ENCODE results near the gene SDHAF2.
"Not testable (repeated sequence)": the region's sequence is repeated elsewhere in the genome, so short reads cannot be mapped to it uniquely, and the experiment has no call there.

SDHAF2 gene

GRCh38 chr11:61429346-61429690 lies 606 bp upstream of the SDHAF2 start:
- Mint-ChIP-seq H3K4me3 (peak overlapping the region; percentile 99), H3K36me3 (ENCODE audit: low read depth) (peaks cover 70% of the 10 kb centered on the region), H3K27ac (peak overlapping the region; percentile 97), H3K4me1 (peaks cover 42% of the 10 kb centered on the region), H3K9me3 (peaks cover 6% of the 10 kb centered on the region), H3K27me3 (ENCODE audit: low read depth, poor library complexity) (no peaks in the 10 kb centered on the region)
- TF ChIP-seq, protein P1, sequence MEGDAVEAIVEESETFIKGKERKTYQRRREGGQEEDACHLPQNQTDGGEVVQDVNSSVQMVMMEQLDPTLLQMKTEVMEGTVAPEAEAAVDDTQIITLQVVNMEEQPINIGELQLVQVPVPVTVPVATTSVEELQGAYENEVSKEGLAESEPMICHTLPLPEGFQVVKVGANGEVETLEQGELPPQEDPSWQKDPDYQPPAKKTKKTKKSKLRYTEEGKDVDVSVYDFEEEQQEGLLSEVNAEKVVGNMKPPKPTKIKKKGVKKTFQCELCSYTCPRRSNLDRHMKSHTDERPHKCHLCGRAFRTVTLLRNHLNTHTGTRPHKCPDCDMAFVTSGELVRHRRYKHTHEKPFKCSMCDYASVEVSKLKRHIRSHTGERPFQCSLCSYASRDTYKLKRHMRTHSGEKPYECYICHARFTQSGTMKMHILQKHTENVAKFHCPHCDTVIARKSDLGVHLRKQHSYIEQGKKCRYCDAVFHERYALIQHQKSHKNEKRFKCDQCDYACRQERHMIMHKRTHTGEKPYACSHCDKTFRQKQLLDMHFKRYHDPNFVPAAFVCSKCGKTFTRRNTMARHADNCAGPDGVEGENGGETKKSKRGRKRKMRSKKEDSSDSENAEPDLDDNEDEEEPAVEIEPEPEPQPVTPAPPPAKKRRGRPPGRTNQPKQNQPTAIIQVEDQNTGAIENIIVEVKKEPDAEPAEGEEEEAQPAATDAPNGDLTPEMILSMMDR (IDR thresholded peaks at IDR 0.05): no peak
- DNase-seq: peak; percentile 89

DNA sequence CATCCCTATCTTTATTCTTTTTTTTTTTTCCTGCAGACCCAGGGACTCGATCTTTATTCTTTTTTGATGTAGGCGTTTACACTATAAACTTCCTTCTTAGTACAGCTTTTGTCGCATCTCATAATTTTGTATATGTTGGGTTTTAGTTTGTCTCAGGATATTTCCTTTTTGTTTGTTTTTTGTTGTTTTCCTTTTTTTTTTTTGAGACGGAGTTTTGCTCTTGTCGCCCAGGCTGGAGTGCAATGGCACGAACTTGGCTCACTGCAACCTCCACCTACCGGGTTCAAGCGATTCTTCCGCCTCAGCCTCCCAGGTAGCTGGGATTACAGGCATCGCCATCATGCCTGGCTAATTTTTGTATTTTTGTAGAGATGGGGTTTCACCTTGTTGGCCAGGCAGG lies 915 bp downstream of the SDHAF2 start:
- Mint-ChIP-seq H3K27ac (peak overlapping the region; percentile 100), H3K4me1 (peaks cover 44% of the 10 kb centered on the region), H3K4me3 (peak overlapping the region; percentile 99), H3K36me3 (ENCODE audit: low read depth) (peaks cover 70% of the 10 kb centered on the region), H3K9me3 (peaks cover 15% of the 10 kb centered on the region)
- not testable (repeated sequence) for DNase-seq; H3K27me3 Mint-ChIP-seq (ENCODE audit: low read depth, poor library complexity)

- Mint-ChIP-seq H3K36me3 (ENCODE audit: low read depth) (peaks cover 90% of the 10 kb centered on the region), H3K9me3 (peaks cover 15% of the 10 kb centered on the region), H3K27me3 (ENCODE audit: low read depth, poor library complexity) (no peaks in the 10 kb centered on the region), H3K4me3 (no peak overlapping the region), H3K27ac (no peak overlapping the region), H3K4me1 (peaks cover 16% of the 10 kb centered on the region)
- DNase-seq: no peak
- TF ChIP-seq, protein P1 (IDR thresholded peaks at IDR 0.05): no peak
These were observed 7.6 kb downstream of the SDHAF2 start for GRCh38 chr11:61437496-61437895.

- Mint-ChIP-seq H3K27me3 (ENCODE audit: low read depth, poor library complexity) (no peaks in the 10 kb centered on the region), H3K4me1 (peaks cover 18% of the 10 kb centered on the region), H3K36me3 (ENCODE audit: low read depth) (peaks cover 90% of the 10 kb centered on the region), H3K9me3 (peaks cover 14% of the 10 kb centered on the region), H3K4me3 (no peak overlapping the region), H3K27ac (no peak overlapping the region)
- TF ChIP-seq, protein P1 (IDR thresholded peaks at IDR 0.05): no peak
- no peak for DNase-seq
These were observed 9.7 kb downstream of the SDHAF2 start for GRCh38 chr11:61439615-61440014.

GRCh38 chr11:61442616-61443015 lies 12.7 kb downstream of the SDHAF2 start:
- TF ChIP-seq, protein P1 (IDR thresholded peaks at IDR 0.05): no peak
- Mint-ChIP-seq H3K9me3 (peaks cover 7% of the 10 kb centered on the region), H3K4me1 (peaks cover 7% of the 10 kb centered on the region), H3K27me3 (ENCODE audit: low read depth, poor library complexity) (no peaks in the 10 kb centered on the region), H3K4me3 (no peak overlapping the region), H3K27ac (no peak overlapping the region), H3K36me3 (ENCODE audit: low read depth) (peaks cover 80% of the 10 kb centered on the region)
- no peak for DNase-seq

- DNase-seq: no peak
- Mint-ChIP-seq H3K4me3 (no peak overlapping the region), H3K4me1 (peaks cover 7% of the 10 kb centered on the region), H3K27ac (peak overlapping the region; percentile 78), H3K36me3 (ENCODE audit: low read depth) (peaks cover 77% of the 10 kb centered on the region), H3K27me3 (ENCODE audit: low read depth, poor library complexity) (no peaks in the 10 kb centered on the region), H3K9me3 (peaks cover 7% of the 10 kb centered on the region)
- TF ChIP-seq, protein P1 (IDR thresholded peaks at IDR 0.05): no peak
These were observed 15.6 kb downstream of the SDHAF2 start for GRCh38 chr11:61445516-61445915.

All from nephron progenitor cell (in vitro differentiated cells).